HG03354 (cell line): ENCODE measurements around the gene ATP4B.
"Not testable (repeated sequence)": the region's sequence is repeated elsewhere in the genome, so short reads cannot be mapped to it uniquely, and the experiment has no call there.

ENCODE experiments used
- ATAC-seq: cut with Tn5 transposase; IDR thresholded peaks from one replicate; pipeline ENCODE4 v1.9.1; 2021; ENCODE audit warnings: mild to moderate bottlenecking; ENCODE audit not compliant: unreplicated experiment, poor library complexity, severe bottlenecking

The ATP4B gene

GRCh38 chr13:113628291-113629270, 29.4 kb downstream of the ATP4B start:
- no peak for ATAC-seq

- ATAC-seq = no peak
Measured at GRCh38 chr13:113627136-113627535, 30.9 kb downstream of the ATP4B start.

GRCh38 chr13:113625965-113626721, 31.9 kb downstream of the ATP4B start:
- no peak for ATAC-seq

GRCh38 chr13:113624640-113625304, 33.2 kb downstream of the ATP4B start:
- not testable (repeated sequence) for ATAC-seq

GRCh38 chr13:113624235-113624587, 33.8 kb downstream of the ATP4B start:
- ATAC-seq = no peak

GRCh38 chr13:113623491-113624234, 34.3 kb downstream of the ATP4B start:
- no peak for ATAC-seq

- ATAC-seq = no peak
Measured at GRCh38 chr13:113622791-113623490, 35.1 kb downstream of the ATP4B start.

- not testable (repeated sequence) for ATAC-seq
Measured at GRCh38 chr13:113621986-113622550, 35.9 kb downstream of the ATP4B start.

- ATAC-seq = not testable (repeated sequence)
Measured at GRCh38 chr13:113621498-113621897, 36.5 kb downstream of the ATP4B start.

GRCh38 chr13:113621046-113621445, 37.0 kb downstream of the ATP4B start:
- no peak for ATAC-seq

- no peak for ATAC-seq
Measured at GRCh38 chr13:113620036-113620796, 37.8 kb downstream of the ATP4B start.

GRCh38 chr13:113618455-113618854, 39.5 kb downstream of the ATP4B start:
- ATAC-seq = no peak

- no peak for ATAC-seq
Measured at GRCh38 chr13:113617961-113618360, 40.0 kb downstream of the ATP4B start.

- ATAC-seq = no peak
Measured at GRCh38 chr13:113616991-113617749, 40.8 kb downstream of the ATP4B start.

GRCh38 chr13:113616281-113616906, 41.6 kb downstream of the ATP4B start:
- no peak for ATAC-seq

GRCh38 chr13:113613789-113614379, 44.1 kb downstream of the ATP4B start:
- ATAC-seq = no peak
